NCI-H1436 treated with DMSO at 0.1 percent for 48 hours (cell line): ENCODE results near the gene MSANTD7.
"Not testable (repeated sequence)": the region's sequence is repeated elsewhere in the genome, so short reads cannot be mapped to it uniquely, and the experiment has no call there.

Source experiments
- DNase-seq: peaks from one replicate; lab custom pipeline; 2025; lab: John Stamatoyannopoulos, UW

Gene MSANTD7

DNA sequence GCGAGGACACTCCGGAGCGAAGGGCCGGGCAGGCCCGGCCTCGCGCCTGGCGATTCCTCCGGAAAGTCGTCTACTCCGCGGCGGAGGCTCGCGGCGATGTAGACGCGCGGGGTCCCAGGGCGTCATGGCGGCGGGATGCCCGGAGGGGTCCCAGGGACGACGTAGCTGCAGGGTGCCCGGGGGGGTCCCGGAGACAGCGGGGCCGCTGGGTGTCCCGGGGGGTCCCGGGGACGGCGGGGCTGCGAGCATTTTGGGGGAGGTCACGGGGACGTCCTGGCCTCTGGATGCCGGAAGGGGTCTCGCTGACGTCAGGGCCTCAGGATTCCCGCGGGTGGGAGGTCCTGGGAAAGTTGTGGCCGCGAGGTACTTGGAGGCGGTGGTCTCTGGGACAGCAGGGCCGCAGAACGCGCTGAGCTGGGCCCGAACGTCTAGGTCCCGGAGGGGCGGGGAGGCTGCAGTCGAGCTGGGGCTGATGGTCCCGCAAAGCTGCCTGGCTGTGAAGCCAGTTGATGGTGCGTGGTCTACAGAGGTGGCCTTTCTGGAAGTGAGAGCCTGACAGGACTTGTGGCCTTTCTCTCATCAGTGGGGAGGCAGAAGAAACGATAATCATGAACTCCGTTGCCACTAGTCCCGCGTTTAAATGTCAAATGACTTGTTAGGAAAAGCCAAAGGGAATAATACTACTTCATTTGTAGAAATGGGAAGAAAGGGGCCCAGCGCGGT lies 637 bp downstream of the MSANTD7 start:
- no peak for DNase-seq

DNA sequence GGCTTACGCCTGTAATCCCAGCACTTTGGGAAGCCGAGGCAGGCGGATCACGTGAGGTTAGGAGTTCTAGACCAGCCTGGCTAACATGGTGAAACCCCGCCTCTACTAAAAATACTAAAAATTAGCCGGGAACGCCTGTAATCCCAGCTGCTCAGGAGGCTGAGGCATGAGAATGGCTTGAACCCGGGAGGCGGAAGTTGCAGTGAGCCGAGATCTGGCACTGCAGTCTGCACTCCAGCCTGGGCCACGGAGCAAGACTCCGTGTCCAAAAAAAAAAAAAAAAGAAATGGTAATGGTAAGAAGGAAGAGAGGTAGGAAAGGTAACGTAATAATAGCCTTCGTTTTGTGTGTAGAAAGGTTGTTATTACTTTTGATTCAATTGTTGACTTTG lies 1.2 kb downstream of the MSANTD7 start:
- DNase-seq: no peak

DNA sequence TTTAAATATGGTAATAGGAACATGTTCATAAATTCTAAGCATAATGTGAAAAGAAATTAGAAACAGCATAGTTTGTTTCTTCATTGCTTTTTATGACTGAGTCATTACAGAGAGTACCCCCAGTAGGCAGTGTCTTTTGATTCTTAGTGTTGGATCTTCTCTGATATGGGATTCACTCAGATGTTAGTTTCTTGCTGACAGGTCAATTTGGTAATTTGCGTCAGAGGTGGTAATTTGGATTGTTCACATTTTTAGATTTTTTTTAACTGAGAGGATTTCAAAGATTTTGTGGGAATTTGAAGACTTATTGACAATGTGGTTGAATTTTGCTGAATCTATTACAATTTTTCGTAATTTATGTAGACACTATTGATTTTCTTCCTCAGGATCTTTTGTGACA lies 2.1 kb downstream of the MSANTD7 start:
- no peak for DNase-seq

DNA sequence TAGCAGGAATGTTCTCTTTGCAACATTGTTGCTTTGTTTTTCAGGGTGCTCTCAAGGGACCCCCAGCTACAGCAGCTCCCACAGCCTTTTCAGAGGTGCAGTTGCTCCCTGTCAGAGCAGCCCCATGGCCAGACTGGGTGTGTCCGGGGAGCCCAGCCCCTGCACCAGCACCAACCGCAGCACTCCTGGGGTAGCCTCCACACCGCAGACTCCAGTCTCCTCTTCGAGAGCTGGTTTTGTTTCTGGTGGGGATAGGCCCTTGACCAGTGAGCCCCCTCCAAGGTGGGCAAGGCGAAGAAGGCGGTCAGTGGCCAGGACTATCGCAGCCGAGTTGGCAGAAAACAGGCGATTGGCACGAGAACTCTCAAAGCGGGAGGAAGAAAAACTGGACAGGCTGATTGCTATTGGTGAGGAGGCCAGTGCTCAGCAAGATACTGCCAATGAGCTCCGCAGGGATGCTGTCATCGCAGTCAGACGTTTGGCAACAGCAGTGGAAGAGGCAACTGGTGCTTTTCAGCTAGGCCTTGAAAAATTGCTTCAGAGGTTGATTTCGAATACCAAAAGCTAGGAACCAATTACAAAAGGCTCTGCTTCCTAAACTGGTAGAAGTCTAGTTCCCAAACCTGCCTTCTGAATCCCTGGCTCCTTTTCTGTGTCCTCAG lies 5.4 kb downstream of the MSANTD7 start:
- DNase-seq: no peak

DNA sequence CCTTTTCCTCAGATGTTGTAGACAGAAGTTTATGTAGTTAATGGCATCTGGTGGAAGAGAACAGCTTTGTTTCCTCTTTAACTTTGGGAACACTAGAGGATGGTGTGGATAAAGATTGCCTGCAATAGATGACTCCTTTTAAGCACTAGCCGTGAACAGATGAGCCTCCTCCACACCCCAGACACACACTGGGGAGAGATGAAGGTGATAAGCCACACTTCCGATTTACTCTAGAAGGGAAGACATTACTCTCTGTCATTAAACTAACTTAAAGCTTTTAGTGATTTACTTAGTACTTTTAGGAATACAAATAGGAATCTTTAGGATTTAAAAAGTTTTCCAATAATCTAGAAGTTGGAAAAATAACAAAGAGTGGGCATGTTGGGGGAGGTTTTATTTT lies 6.8 kb downstream of the MSANTD7 start:
- no peak for DNase-seq

DNA sequence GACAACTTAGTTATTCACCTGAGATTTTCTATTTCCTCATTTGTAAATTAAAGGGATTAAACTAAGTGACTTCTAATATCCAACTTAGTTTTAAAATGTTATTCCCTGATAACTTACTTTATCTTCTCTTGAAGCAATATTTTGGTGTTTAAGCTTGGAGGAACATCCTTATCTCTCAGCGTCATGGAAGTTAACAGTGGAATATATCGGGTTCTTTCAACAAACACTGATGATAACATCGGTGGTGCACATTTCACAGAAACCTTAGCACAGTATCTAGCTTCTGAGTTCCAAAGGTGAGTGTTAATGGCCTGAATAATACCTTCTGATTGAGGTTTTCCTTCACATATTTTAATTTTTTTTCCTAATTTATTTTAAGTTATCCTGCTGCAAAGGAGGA lies 14.1 kb downstream of the MSANTD7 start:
- DNase-seq: no peak

DNA sequence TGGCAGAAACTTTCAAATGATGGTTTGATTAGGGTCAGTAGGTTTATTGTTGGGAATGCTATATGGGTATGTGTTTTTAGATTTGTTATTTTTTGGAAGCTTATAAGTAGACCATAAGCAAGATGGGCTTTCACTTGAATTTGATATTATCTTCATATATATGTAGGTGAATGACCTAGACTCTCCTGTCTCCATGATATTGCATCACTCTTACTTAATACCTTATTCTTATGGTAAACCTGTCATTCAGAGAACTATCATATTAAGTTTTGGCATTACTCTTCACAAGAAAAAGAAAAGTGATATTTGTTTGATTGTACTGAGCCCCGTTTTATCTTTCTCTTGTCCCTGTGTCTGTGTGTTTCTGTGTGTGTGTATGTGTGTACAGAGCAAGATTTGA lies 17.3 kb downstream of the MSANTD7 start:
- no peak for DNase-seq

DNA sequence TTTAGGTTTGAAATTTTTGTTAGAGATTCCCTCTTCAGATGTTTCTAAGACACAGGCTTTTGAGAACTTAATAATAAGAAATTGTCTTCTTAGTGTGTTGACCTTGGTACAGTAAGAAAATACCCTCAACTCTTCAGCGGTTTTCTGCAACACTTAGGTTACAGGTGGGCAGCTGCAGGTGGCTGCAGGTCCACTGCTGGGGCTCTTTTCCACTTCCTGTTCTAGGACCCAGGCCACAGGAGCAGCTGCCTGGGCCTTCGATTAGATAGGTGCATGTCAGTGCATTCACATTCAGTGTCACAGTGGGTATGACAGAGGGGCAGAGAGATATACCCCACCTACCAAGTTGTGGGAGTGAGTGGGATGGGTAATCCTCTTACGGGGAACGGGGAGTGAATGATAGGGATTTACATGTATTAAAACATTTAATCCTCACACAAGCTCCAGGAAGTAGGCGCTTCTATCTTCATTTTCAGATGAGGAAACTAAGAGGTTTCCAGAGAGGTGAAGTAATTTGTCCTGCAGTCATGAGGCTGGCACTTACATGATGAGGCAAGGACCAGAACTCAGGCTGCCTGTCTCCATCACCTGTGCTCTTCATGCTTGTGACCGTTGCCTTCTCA lies 20.3 kb downstream of the MSANTD7 start:
- no peak for DNase-seq

DNA sequence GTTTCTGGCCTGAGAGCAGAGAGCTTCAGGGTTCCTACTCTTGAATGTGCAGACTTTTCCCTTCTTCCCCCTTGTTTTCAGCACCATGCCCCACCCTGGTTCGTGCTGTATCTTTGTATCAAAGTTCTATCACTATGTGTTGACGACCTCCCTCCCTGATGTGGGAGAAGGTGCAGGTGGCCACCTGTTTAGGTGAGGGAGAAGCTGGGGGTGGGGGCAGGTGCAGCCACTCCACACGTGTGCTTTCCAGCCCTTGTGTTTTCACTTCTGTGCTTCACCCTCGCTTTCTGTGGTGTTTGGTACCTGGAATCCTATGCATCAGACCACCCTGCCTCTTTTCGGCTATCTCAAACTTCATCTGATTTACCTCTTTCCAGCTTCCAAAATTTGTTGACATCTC lies 20.9 kb downstream of the MSANTD7 start:
- DNase-seq: no peak

DNA sequence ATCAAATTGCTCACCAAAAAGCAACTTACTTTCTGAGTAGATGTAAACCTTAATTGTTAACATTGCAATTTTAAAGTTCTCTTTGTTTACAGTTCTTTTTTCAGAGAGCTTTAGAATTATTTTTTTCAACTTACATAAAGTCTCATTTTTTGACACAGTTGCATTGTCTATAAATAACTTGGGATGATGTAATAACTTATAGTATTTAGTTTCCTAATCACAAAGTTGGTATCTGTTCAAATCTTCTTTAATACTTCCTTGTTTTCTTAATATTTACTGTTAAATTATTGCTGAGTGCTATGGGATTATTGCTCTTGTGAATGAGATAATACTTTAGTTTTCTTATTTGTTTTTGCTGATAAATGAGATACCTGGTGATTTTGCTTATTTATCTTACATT lies 21.7 kb downstream of the MSANTD7 start:
- no peak for DNase-seq

DNA sequence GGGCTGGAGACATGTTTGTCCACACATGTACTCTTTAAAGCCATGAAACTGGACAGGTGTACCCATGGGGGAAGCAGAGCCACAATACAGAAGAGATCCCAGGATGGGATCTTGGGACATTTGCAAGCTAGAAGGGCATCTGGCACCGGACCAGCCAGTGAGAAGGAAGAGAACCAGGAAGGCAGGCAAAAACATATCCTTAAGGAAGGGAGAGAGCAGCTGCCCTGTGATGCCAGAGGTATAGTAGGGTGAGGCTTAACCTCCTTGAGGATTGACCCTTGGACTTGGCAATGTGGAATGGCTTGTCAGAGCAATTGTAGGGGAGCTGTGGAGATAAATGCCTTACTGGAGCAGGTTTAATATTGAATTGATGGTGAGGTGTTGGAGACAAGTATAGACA lies 22.7 kb downstream of the MSANTD7 start:
- DNase-seq: no peak

DNA sequence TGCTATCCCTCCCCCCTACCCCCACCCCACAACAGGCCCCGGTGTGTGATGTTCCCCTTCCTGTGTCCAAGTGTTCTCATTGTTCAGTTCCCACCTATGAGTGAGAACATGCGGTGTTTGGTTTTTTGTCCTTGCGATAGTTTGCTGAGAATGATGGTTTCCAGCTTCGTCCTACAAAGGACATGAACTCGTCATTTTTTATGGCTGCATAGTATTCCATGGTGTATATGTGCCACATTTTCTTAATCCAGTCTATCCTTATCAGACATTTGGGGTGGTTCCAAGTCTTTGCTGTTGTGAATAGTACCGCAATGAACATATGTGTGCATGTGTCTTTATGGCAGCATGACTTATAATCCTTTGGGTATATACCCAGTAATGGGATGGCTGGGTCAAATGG lies 26.4 kb downstream of the MSANTD7 start:
- not testable (repeated sequence) for DNase-seq

DNA sequence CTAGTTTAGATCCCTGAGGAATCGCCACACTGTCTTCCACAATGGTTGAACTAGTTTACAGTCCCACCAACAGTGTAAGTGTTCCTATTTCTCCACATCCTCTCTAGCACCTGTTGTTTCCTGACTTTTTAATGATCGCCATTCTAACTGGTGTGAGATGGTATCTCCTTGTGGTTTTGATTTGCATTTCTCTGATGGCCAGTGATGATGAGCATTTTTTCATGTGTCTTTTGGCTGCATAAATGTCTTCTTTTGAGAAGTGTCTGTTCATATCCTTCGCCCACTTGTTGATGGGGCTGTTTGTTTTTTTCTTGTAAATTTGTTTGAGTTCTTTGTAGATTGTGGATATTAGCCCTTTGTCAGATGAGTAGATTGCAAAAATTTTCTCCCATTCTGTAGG lies 26.8 kb downstream of the MSANTD7 start:
- not testable (repeated sequence) for DNase-seq

DNA sequence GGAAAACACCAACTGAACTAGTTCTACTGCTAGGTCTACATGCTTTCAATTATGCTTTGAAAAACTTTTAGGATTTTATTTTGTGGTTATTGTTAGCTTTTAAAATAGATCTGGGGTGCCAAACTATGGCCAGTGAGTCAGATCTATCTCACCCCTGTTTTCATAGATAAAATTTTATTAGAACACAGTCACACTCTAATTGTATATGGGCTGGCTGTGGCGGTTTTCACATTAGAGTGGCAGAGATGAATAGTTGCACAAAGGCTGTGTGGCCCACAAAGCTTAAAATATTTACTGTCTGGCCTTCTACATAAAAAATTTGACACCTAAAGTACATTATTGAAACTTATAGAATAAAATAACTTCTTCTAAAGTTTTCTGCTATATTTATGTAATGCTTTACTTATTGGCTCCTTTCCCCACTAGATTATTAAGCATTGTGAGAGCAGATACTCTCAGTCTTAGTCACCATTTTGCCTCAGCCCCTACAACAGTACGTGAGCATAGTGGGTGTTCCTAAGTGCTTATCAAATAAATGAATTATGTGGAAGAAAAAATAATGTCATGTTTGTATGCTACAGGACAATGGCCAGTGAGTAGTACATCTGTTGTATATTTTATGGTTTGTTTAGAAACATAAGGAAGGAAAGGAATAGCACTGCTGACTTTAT lies 35.1 kb downstream of the MSANTD7 start:
- DNase-seq: no peak

DNA sequence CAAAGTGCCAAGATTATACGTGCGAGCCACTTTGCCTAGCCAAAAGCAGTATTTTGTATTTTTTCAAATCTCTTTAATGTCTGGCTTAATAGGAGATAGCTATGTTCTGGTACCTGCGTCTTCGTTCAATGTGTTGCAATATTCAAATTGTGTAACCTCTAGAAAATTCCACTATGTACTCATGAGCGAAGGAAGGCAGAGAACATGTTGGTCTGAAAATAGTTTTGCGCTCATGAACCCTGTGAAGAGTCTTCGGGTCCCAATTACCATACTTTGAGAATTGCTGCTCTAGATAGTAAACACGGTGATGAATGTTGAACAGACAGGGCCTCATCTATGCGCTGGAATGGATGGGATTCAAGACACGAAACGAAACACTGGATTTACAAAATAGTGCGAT lies 37.8 kb downstream of the MSANTD7 start:
- no peak for DNase-seq

DNA sequence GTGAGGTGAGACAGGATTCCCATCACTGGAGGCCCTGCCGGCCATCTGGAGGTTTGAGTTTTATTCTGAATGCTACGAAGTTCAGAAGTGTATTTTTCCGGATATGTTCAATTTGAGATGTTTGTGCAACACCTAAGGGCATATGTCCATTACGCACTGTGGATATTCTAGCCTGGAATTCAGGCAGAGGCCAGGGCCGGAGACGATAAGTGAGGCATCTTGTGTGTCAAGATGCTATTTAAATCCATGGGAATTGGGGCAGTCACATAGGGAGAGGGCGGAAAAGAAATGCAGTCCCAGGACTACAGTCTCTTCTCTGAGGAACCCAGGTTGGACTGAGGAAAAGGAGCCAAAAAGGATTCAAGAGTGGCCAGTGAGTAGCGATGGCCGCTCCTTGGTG lies 38.7 kb downstream of the MSANTD7 start:
- no peak for DNase-seq

DNA sequence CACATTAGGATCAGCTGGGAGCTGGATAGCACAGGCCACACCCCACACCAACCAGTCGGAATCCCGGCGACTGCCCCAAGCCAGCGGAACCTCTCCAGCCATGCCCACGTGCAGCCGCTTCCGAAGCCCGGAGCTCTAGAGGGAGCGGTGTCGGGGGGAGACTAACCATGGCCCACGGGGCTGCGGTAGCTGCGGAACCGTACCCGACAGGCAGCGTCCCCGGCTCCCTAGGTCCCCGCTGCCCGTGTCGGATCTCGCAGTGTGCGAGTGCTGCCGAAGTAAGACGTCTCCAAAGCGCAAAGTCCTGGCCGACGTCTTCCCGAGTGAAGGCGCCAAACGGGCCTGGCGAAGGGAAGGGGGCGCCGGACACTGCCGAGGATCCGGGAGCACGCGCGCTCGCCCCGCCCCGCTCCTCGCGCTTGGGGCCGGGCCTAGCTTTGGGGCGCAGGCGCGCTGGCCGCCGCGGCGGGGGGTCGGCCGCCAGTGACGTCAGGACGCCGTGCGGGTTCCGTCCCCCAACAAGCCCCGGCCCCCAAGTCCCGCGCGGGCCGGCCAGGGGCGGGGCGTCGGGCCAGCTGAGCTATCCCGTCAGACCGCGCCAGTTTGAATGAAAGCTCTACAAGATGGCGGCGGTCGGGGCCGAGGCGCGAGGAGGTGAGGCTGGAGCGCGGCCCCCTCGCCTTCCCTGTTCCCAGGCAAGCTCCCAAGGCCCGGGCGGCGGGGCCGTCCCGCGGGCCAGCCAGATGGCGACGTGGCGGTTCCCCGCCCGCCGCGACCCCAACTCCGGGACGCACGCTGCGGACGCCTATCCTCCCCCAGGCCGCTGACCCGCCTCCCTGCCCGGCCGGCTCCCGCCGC lies 40.4 kb downstream of the MSANTD7 start, which contains the start of gene SUV39H2:
SUV39H2 (plus strand) TSS at position 601 of the 858 bp plus-strand sequence; CDS start at position 624, 23 bp downstream.
- DNase-seq: peak; percentile 62

DNA sequence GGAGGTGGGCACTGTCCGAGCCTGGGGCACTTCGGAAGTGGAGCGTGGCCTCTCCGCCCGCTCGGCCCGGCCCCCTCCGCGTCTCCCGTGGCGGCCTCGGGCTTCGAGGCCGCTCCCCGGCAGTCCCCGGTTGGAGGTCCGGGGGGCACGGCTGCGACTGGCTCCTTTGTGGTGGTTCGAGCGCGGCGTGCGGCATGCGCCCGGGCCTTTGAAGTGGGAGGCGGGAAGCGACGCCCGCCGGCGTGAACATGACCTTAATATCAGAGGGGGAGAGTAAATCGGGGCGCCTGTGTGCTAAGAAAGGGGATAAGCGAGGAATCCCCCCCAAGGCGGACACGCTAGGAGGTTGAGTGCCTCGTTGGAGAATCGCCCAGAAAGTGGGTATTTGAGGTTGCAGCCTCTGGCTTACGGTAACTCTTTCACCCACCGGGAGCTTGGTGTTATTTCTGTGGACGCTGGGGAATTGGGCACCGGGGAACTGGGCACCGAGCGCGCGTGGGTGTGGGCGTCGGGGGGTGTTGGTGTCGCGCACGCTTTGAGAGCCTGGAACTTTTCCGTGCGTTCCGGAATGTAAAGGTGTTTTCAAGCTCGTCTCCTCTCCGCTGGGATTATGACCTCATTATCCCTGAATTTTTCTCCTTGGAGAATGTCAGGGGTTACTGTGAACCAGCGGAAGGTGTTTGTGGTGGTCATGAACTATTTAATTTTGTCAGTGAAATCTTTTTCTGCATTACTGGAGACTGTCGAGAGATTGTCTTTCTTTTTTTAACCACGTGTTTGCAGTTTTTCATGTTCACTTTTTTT lies 41.2 kb downstream of the MSANTD7 start:
- no peak for DNase-seq

DNA sequence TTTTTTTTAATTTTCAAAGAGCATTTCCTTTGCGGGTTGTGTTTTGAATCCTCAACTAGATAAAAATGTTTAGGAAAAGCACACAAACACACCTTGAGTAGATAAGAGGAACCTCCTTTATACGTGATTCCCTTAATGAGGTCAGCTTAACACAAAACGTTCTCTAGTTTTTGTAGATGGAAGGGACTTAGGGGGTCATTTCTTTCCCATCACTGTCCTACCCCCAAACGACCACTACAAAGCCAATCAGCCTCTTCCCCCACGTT lies 41.8 kb downstream of the MSANTD7 start:
- DNase-seq: no peak

DNA sequence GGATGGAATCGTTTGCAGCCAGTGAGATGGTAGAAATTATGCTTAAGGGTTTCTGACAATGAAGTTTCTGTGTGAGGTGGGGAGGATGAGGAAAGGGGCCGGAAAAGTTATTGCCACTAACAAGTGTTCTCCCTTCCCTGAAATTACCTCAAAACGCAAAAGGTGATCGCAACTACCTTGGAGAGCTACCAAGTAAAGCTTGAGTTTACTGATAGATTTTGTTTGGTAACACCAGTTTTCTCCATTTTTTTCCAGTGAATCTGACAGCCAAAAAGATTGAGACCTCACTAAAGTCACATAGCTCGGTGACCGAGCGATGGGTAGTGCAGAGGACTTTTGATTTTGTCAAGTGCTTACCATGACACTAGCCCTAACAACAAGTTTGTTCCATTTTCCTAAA lies 42.1 kb downstream of the MSANTD7 start:
- no peak for DNase-seq

DNA sequence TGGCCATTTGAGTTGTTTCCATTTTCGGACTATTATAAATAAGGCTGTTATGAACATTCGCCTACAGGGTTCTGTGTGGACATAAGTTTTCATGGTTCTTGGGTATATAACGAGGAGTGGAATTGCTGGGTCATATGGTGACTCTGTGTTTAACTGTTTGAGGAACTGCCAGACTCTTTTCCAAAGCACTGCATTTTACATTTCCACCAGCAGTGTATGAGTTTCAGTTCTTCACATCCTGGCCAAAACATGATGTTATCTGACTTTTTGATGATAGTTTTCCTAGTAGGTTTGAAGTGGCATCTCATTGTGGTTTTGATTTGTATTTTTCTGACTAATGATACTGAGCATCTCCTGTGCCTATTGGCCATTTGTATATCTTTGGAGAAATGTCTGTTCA lies 46.0 kb downstream of the MSANTD7 start:
- no peak for DNase-seq
